SK-N-SH (cell line): Measurements from ENCODE around the gene GPR146.

Source experiments
- EZH2phosphoT487 ChIP-seq: fragments of 200-600 bp; sonication (generic); IDR thresholded peaks from 2 replicates; pipeline ENCODE4 v1.6.1; 2017; ENCODE audit warnings: low read depth, mixed run types, mild to moderate bottlenecking, antibody characterized with exemption, moderate library complexity, borderline replicate concordance
- FOXJ3 ChIP-seq: sonication (generic); formaldehyde crosslinking; IDR thresholded peaks from 2 replicates; pipeline ENCODE4 v1.5.1; 2020; ENCODE audit warnings: mild to moderate bottlenecking, missing genetic modification reagents
- FOXM1 ChIP-seq: IDR thresholded peaks from 2 replicates; pipeline ENCODE4 v1.4.0; 2012; ENCODE audit warnings: low read depth, mild to moderate bottlenecking
- JUND ChIP-seq: IDR thresholded peaks from 2 replicates; pipeline ENCODE4 v1.4.0; 2012
- POLR2AphosphoS5 ChIP-seq: IDR thresholded peaks from 2 replicates; pipeline ENCODE4 v1.6.1; 2012; ENCODE audit warnings: low read depth, low read length
- SIN3A ChIP-seq: IDR thresholded peaks from 2 replicates; pipeline ENCODE4 v1.6.1; 2012; ENCODE audit warnings: low read depth, mild to moderate bottlenecking, low read length, moderate library complexity, borderline replicate concordance
- SMC3 ChIP-seq: IDR thresholded peaks from 2 replicates; pipeline ENCODE4 v1.6.1; 2012; ENCODE audit warnings: low read depth, low read length, improper control_type of control experiment
- TAF1 ChIP-seq: IDR thresholded peaks from 2 replicates; pipeline ENCODE4 v1.6.1; 2012; ENCODE audit warnings: low read depth, mild to moderate bottlenecking, low read length, moderate library complexity, borderline replicate concordance
- TCF12 ChIP-seq: IDR thresholded peaks from 2 replicates; pipeline ENCODE4 v1.4.0; 2012
- USF2 ChIP-seq: fragments of 150-350 bp; IDR thresholded peaks from 2 replicates; pipeline ENCODE4 v1.6.1; 2017; ENCODE audit warnings: antibody characterized with exemption, low read length, low read depth, borderline replicate concordance
- YY1 ChIP-seq: IDR thresholded peaks from 2 replicates; pipeline ENCODE4 v1.4.0; 2012; ENCODE audit warnings: low read depth, mild to moderate bottlenecking
- TF ChIP-seq, protein P1 (sequence below): fragments of 200-600 bp; sonication (generic); IDR thresholded peaks from 2 replicates; pipeline ENCODE4 v1.6.1; 2017; ENCODE audit warnings: antibody characterized with exemption, mild to moderate bottlenecking, moderate library complexity
- TF ChIP-seq, protein P2 (sequence below): IDR thresholded peaks from 2 replicates; pipeline ENCODE4 v1.6.1; 2012; ENCODE audit warnings: mild to moderate bottlenecking, low read depth, low read length, moderate library complexity
- TF ChIP-seq, protein P3 (sequence below): IDR thresholded peaks from 2 replicates; pipeline ENCODE4 v1.4.0; 2012; ENCODE audit warnings: low read depth

DNA sequence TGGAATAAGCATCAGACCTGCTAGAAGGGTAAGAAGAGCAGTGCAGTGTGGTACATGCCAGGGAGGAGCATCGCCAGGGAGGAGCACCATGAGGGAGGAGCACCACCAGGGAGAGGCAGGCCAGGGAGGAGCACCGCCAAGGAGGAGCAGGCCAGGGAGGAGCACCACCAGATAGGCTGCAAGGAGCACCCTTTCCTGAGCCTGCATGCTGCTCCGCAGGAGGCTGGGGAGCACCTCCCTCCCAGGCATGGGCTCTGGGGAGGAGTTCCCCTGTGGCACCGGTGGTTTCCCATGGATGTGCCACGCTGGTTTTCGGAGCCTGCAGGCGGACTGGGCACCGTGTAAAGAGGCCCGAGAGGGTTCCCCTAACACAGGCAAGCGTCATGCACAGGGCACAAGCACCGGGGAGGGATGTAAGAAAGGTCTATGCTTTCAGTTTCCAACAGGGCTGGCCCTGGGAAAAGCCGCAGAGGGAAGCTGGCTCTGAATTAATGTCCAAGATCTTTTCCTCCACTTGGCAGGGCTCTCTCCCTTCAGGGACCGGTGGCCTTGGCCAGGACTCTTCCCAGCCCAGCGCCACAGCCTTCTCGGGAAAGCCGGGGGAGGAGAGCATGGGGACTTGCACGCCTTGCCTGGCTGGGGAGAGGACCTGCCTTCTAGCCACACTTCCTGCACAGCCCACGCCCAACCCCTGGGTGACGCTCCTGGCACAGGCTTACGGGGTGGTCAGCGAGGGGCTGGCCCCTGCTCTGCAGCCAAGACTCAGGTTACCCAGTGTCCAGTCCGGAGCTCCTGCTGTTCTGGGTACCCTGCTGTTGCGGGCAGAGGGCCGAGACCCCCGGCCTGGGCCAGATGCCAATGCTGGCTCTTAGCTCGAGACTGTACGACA lies 32.1 kb downstream of the GPR146 start:
- no peak for TF ChIP-seq TAF1
- no peak for TF ChIP-seq JUND
- TF ChIP-seq, protein P1, sequence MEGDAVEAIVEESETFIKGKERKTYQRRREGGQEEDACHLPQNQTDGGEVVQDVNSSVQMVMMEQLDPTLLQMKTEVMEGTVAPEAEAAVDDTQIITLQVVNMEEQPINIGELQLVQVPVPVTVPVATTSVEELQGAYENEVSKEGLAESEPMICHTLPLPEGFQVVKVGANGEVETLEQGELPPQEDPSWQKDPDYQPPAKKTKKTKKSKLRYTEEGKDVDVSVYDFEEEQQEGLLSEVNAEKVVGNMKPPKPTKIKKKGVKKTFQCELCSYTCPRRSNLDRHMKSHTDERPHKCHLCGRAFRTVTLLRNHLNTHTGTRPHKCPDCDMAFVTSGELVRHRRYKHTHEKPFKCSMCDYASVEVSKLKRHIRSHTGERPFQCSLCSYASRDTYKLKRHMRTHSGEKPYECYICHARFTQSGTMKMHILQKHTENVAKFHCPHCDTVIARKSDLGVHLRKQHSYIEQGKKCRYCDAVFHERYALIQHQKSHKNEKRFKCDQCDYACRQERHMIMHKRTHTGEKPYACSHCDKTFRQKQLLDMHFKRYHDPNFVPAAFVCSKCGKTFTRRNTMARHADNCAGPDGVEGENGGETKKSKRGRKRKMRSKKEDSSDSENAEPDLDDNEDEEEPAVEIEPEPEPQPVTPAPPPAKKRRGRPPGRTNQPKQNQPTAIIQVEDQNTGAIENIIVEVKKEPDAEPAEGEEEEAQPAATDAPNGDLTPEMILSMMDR = no peak
- TF ChIP-seq SIN3A = no peak
- no peak for TF ChIP-seq TCF12
- no peak for TF ChIP-seq POLR2AphosphoS5
- TF ChIP-seq YY1 = no peak
- TF ChIP-seq, protein P2, sequence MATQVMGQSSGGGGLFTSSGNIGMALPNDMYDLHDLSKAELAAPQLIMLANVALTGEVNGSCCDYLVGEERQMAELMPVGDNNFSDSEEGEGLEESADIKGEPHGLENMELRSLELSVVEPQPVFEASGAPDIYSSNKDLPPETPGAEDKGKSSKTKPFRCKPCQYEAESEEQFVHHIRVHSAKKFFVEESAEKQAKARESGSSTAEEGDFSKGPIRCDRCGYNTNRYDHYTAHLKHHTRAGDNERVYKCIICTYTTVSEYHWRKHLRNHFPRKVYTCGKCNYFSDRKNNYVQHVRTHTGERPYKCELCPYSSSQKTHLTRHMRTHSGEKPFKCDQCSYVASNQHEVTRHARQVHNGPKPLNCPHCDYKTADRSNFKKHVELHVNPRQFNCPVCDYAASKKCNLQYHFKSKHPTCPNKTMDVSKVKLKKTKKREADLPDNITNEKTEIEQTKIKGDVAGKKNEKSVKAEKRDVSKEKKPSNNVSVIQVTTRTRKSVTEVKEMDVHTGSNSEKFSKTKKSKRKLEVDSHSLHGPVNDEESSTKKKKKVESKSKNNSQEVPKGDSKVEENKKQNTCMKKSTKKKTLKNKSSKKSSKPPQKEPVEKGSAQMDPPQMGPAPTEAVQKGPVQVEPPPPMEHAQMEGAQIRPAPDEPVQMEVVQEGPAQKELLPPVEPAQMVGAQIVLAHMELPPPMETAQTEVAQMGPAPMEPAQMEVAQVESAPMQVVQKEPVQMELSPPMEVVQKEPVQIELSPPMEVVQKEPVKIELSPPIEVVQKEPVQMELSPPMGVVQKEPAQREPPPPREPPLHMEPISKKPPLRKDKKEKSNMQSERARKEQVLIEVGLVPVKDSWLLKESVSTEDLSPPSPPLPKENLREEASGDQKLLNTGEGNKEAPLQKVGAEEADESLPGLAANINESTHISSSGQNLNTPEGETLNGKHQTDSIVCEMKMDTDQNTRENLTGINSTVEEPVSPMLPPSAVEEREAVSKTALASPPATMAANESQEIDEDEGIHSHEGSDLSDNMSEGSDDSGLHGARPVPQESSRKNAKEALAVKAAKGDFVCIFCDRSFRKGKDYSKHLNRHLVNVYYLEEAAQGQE = no peak
- TF ChIP-seq FOXJ3 (CRISPR knock-in tag) = no peak
- TF ChIP-seq USF2 = no peak
- no peak for TF ChIP-seq EZH2phosphoT487
- TF ChIP-seq, protein P3, sequence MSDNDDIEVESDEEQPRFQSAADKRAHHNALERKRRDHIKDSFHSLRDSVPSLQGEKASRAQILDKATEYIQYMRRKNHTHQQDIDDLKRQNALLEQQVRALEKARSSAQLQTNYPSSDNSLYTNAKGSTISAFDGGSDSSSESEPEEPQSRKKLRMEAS = no peak
- TF ChIP-seq FOXM1 = no peak
- TF ChIP-seq SMC3 = no peak
